ENCODE results near the gene TEX48. TPM values are rescaled to one million over a fixed set of nuclear protein-coding genes. Genes with fewer than 3 reads are reported as not detected.

The TEX48 gene
- total RNA-seq, 1 donor from 2014 or later: not detected

- H3K27ac Mint-ChIP-seq (ENCODE audit: unreplicated experiment): no peak overlapping the region
- no peaks in the 10 kb centered on the region for H3K27me3 Mint-ChIP-seq (ENCODE audit: unreplicated experiment)
- H3K4me1 Mint-ChIP-seq (ENCODE audit: unreplicated experiment): peaks cover 30% of the 10 kb centered on the region
- no peak for TF ChIP-seq CTCF (IDR thresholded peaks at IDR 0.05)
- H3K36me3 Mint-ChIP-seq (ENCODE audit: unreplicated experiment): peaks cover 13% of the 10 kb centered on the region
- no peaks in the 10 kb centered on the region for H3K9me3 Mint-ChIP-seq (ENCODE audit: unreplicated experiment)
- H3K4me3 Mint-ChIP-seq (ENCODE audit: unreplicated experiment): no peak overlapping the region
- DNase-seq (ENCODE audit: extremely low spot score, unreplicated experiment): no peak
Measured at GRCh38 chr9:114619191-114619761, 62.7 kb downstream of the TEX48 start.

- Mint-ChIP-seq H3K27ac (ENCODE audit: unreplicated experiment) (no peak overlapping the region), H3K4me1 (ENCODE audit: unreplicated experiment) (peaks cover 34% of the 10 kb centered on the region), H3K36me3 (ENCODE audit: unreplicated experiment) (peaks cover 13% of the 10 kb centered on the region), H3K27me3 (ENCODE audit: unreplicated experiment) (no peaks in the 10 kb centered on the region), H3K4me3 (ENCODE audit: unreplicated experiment) (no peak overlapping the region), H3K9me3 (ENCODE audit: unreplicated experiment) (no peaks in the 10 kb centered on the region)
- no peak for TF ChIP-seq CTCF (IDR thresholded peaks at IDR 0.05)
- no peak for DNase-seq (ENCODE audit: extremely low spot score, unreplicated experiment)
Measured at GRCh38 chr9:114616684-114617520, 65.1 kb downstream of the TEX48 start.

Other genes starting within 250 kb of the TEX48 start
- gene WHRN, start 176.7 kb downstream of the TEX48 start, total RNA-seq: 11.0 and 12.0 TPM in 2 replicates
- gene ATP6V1G1, start 94.4 kb downstream of the TEX48 start, total RNA-seq: 118 and 123 TPM in 2 replicates
- gene TMEM268, start 70.9 kb downstream of the TEX48 start, total RNA-seq: 15.9 and 16.1 TPM in 2 replicates
- gene TEX53, start 24.4 kb downstream of the TEX48 start, total RNA-seq: not detected in 2 replicates
- 0.56 and 0.73 TPM in 2 replicates for gene TNFSF15, start 123.8 kb upstream of the TEX48 start, total RNA-seq
- gene TNFSF8, start 248.4 kb upstream of the TEX48 start, total RNA-seq: not detected in 2 replicates

All from osteocyte (in vitro differentiated cells).